ENCODE data around the gene REXO1.

DNA sequence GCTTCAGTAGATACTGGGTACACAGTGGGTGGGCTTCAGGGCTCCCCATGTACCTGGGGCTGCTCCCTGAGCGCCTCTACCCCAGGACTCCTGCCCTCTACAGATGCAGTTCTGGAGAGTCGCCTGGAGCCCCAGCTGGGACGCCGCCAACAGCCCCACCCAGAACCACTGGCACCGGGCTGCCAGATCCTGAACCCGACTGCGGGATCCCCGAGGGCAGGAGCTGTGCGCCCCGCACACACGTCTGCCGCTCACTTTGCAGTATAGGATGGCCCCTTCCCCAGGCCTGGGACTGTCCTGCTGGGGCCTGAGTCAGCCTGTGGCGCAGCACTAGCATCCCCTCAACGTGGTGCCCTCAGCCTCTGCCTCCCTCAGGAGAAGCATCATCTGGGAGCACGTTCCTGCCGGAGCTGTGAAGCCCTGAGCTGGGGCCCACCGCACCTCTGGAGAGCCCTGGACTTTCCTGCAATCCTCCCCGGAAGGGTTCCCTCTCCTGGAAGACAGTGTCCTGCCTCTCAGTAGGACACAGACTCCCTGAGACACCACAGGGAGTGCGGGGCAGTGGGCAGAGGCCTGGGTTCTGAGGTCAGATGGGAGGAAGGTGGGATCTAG lies 3.7 kb downstream of the REXO1 start:
- TF ChIP-seq, protein P1, sequence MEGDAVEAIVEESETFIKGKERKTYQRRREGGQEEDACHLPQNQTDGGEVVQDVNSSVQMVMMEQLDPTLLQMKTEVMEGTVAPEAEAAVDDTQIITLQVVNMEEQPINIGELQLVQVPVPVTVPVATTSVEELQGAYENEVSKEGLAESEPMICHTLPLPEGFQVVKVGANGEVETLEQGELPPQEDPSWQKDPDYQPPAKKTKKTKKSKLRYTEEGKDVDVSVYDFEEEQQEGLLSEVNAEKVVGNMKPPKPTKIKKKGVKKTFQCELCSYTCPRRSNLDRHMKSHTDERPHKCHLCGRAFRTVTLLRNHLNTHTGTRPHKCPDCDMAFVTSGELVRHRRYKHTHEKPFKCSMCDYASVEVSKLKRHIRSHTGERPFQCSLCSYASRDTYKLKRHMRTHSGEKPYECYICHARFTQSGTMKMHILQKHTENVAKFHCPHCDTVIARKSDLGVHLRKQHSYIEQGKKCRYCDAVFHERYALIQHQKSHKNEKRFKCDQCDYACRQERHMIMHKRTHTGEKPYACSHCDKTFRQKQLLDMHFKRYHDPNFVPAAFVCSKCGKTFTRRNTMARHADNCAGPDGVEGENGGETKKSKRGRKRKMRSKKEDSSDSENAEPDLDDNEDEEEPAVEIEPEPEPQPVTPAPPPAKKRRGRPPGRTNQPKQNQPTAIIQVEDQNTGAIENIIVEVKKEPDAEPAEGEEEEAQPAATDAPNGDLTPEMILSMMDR (IDR thresholded peaks at IDR 0.05; ENCODE audit: extremely low read depth in 1 of 2, insufficient read depth in 1 of 2, low read depth in 1 of 2, low read length in 2 of 2): no peak
- TF ChIP-seq MYC (IDR thresholded peaks at IDR 0.05; ENCODE audit: low read depth, low read length) (no peak), POLR2AphosphoS5 (IDR thresholded peaks at IDR 0.05; ENCODE audit: insufficient read depth, low read depth, low read length) (no peak), POLR2A (IDR thresholded peaks at IDR 0.05; ENCODE audit: low read depth, low read length) (no peak), EZH2 (IDR thresholded peaks at IDR 0.05; ENCODE audit: borderline replicate concordance, low read depth, low read length, severe bottlenecking) (no peak), GATA2 (IDR thresholded peaks at IDR 0.05; ENCODE audit: insufficient read depth, insufficient read length, low read depth, low read length) (no peak)
- TF ChIP-seq, protein P2, sequence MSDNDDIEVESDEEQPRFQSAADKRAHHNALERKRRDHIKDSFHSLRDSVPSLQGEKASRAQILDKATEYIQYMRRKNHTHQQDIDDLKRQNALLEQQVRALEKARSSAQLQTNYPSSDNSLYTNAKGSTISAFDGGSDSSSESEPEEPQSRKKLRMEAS (IDR thresholded peaks at IDR 0.05; ENCODE audit: insufficient read depth, insufficient read length): no peak

Measured in endothelial cell of umbilical vein (primary cell).